K562 (cell line): Measurements from ENCODE around the gene HCRTR1. TPM values are rescaled to one million over a fixed set of nuclear protein-coding genes. Genes with fewer than 3 reads are reported as not detected.
A peak's percentile ranks its signal among the peaks of the same experiment; 100 is the strongest.

ENCODE experiments used
- DDX20 ChIP-seq: fragments of 450-650 bp; IDR thresholded peaks from 2 replicates; pipeline ENCODE4 v1.6.1; 2016; ENCODE audit warnings: missing genetic modification characterization, low read depth, mild to moderate bottlenecking, missing compliant biosample characterization, moderate library complexity
- ETV1 ChIP-seq: fragments of 450-650 bp; conservative IDR thresholded peaks from 2 replicates; pipeline ENCODE4 v1.6.1; 2016; ENCODE audit warnings: missing genetic modification characterization, control low read depth, low read depth, missing compliant biosample characterization
- FOXA3 ChIP-seq, 2 experiments: fragments of 450-650 bp in 1 of 2; sonication (generic) in 1 of 2; formaldehyde crosslinking; IDR thresholded peaks in 1 of 2; conservative IDR thresholded peaks in 1 of 2; 2 replicates each; pipeline versions ENCODE4 v1.4.0 to v1.8.0; 2020 to 2022; ENCODE audit warnings: mild to moderate bottlenecking in 2 of 2, missing genetic modification reagents in 1 of 2
- HDAC8 ChIP-seq: fragments of 450-650 bp; IDR thresholded peaks from 2 replicates; pipeline ENCODE4 v1.6.1; 2016; ENCODE audit warnings: mild to moderate bottlenecking, missing genetic modification characterization, moderate library complexity, missing compliant biosample characterization
- JUNB ChIP-seq: fragments of 450-650 bp; formaldehyde crosslinking; conservative IDR thresholded peaks from 2 replicates; pipeline ENCODE4 v1.4.0; 2020; ENCODE audit warnings: mild to moderate bottlenecking
- PRDM10 ChIP-seq: fragments of 450-650 bp; IDR thresholded peaks from 2 replicates; pipeline ENCODE4 v1.6.1; 2018; ENCODE audit not compliant: partially characterized antibody
- SIN3B ChIP-seq: fragments of 450-650 bp; IDR thresholded peaks from 2 replicates; pipeline ENCODE4 v1.6.1; 2017; ENCODE audit warnings: low read depth, mild to moderate bottlenecking, moderate library complexity
- STAT5A ChIP-seq: IDR thresholded peaks from 2 replicates; pipeline ENCODE4 v1.6.1; 2012; ENCODE audit warnings: low read length, inconsistent platforms, borderline replicate concordance
- ZBTB1 ChIP-seq: sonication (generic); formaldehyde crosslinking; IDR thresholded peaks from 2 replicates; pipeline ENCODE4 v1.8.1; 2023; ENCODE audit warnings: missing genetic modification reagents, low read depth, mild to moderate bottlenecking, borderline replicate concordance
- ZNF311 ChIP-seq: fragments of 250-450 bp; sonication (Bioruptor Pico); IDR thresholded peaks from 2 replicates; pipeline ENCODE4 v1.4.0; 2020; ENCODE audit warnings: mild to moderate bottlenecking, moderate library complexity
- ZNF431 ChIP-seq: sonication (generic); formaldehyde crosslinking; IDR thresholded peaks from 2 replicates; pipeline ENCODE4 v1.8.0; 2022; ENCODE audit warnings: mild to moderate bottlenecking, missing genetic modification reagents
- ZNF586 ChIP-seq: fragments of 450-650 bp; formaldehyde crosslinking; conservative IDR thresholded peaks from 2 replicates; pipeline ENCODE4 v1.4.0; 2020; ENCODE audit warnings: mild to moderate bottlenecking, moderate library complexity
- polyA plus RNA-seq, 8 experiments: library from polyadenylated mRNA; depleted of rRNA in 4 of 8; stranded (reverse) in 5 of 8; unstranded in 3 of 8; fragments of >200 nt; fragmentation: Nextera tagmentation in 2 of 8; fragmentation: Illumina TruSeq in 1 of 8; extraction: Ambion mirVana in 2 of 8; extraction: Trizol in 1 of 8; gene quantifications; 2 replicates each; pipeline versions ENCODE4 v1.2.1 to v1.2.3, GENCODE V29; 2011 to 2014; ENCODE audit warnings: inconsistent platforms in 1 of 8, missing spikeins in 1 of 8
- total RNA-seq, 7 experiments: library from RNA; depleted of rRNA in 6 of 7; stranded (reverse); fragments of >200 nt in 6 of 7; fragmentation: Illumina TruSeq in 2 of 7; extraction: Trizol in 2 of 7; gene quantifications; 2 replicates each; pipeline versions ENCODE4 v1.2.1 to v1.2.3, GENCODE V29; 2011 to 2021; ENCODE audit warnings: low replicate concordance in 1 of 7
- TF ChIP-seq, protein P1 (sequence below): fragments of 250-450 bp; sonication (Bioruptor Pico); IDR thresholded peaks from 2 replicates; pipeline ENCODE4 v1.4.0; 2020; ENCODE audit warnings: mild to moderate bottlenecking
- TF ChIP-seq, protein P2 (sequence below): fragments of 250-450 bp; sonication (Bioruptor Pico); IDR thresholded peaks from 2 replicates; pipeline ENCODE4 v1.8.0; 2022; ENCODE audit warnings: moderate library complexity, mild to moderate bottlenecking, inconsistent platforms
- TF ChIP-seq, protein P3 (sequence below), 3 experiments: fragments of 200-800 bp in 1 of 3; sonication (Bioruptor generic) in 1 of 3; sonication (generic) in 1 of 3; formaldehyde crosslinking in 1 of 3; IDR thresholded peaks; 2 replicates each; pipeline versions ENCODE4 v1.6.1 to v1.8.0; 2016 to 2022; ENCODE audit warnings: mild to moderate bottlenecking in 2 of 3, missing compliant biosample characterization in 2 of 3, missing genetic modification characterization in 2 of 3, missing genetic modification reagents in 1 of 3
- TF ChIP-seq, protein P4 (sequence below): fragments of 250-450 bp; sonication (Bioruptor Pico); IDR thresholded peaks from 2 replicates; pipeline ENCODE4 v1.4.0; 2020; ENCODE audit warnings: mild to moderate bottlenecking, moderate library complexity, borderline replicate concordance

HCRTR1 gene
- total and polyA plus RNA-seq, 9 of the 15 experiments (the other 6 are each of a cell fraction or from before 2014, with no cell fraction given), result not detected

- no peak for TF ChIP-seq PRDM10
- no peak for TF ChIP-seq ZNF311
- TF ChIP-seq, protein P1, sequence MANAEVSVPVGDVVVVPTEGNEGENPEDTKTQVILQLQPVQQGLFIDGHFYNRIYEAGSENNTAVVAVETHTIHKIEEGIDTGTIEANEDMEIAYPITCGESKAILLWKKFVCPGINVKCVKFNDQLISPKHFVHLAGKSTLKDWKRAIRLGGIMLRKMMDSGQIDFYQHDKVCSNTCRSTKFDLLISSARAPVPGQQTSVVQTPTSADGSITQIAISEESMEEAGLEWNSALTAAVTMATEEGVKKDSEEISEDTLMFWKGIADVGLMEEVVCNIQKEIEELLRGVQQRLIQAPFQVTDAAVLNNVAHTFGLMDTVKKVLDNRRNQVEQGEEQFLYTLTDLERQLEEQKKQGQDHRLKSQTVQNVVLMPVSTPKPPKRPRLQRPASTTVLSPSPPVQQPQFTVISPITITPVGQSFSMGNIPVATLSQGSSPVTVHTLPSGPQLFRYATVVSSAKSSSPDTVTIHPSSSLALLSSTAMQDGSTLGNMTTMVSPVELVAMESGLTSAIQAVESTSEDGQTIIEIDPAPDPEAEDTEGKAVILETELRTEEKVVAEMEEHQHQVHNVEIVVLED (CRISPR knock-in tag), result no peak
- TF ChIP-seq, protein P2, sequence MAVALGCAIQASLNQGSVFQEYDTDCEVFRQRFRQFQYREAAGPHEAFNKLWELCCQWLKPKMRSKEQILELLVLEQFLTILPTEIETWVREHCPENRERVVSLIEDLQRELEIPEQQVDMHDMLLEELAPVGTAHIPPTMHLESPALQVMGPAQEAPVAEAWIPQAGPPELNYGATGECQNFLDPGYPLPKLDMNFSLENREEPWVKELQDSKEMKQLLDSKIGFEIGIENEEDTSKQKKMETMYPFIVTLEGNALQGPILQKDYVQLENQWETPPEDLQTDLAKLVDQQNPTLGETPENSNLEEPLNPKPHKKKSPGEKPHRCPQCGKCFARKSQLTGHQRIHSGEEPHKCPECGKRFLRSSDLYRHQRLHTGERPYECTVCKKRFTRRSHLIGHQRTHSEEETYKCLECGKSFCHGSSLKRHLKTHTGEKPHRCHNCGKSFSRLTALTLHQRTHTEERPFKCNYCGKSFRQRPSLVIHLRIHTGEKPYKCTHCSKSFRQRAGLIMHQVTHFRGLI (CRISPR knock-in tag), result no peak
- TF ChIP-seq ZNF431 (CRISPR knock-in tag), result no peak
- peak; percentile 49; the same call in 1 of the 2 replicates for TF ChIP-seq STAT5A
- no peak for TF ChIP-seq DDX20
- no peak for TF ChIP-seq SIN3B
- TF ChIP-seq, protein P3, sequence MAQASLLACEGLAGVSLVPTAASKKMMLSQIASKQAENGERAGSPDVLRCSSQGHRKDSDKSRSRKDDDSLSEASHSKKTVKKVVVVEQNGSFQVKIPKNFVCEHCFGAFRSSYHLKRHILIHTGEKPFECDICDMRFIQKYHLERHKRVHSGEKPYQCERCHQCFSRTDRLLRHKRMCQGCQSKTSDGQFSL (CRISPR knock-in tag; IDR thresholded peaks at IDR 0.05), result no peak
- TF ChIP-seq, protein P3 (tag; IDR thresholded peaks at IDR 0.05), result no peak
- no peak for TF ChIP-seq ZNF586 (CRISPR knock-in tag)
- 0 out of 4 replicates have a peak, but pooled peaks of 1 of the 2 experiments have one; percentile 24 for TF ChIP-seq FOXA3 (CRISPR knock-in tag; conservative IDR thresholded peaks at IDR 0.05 in 1 of 2, IDR thresholded peaks at IDR 0.05 in 1 of 2)
- TF ChIP-seq, protein P4, sequence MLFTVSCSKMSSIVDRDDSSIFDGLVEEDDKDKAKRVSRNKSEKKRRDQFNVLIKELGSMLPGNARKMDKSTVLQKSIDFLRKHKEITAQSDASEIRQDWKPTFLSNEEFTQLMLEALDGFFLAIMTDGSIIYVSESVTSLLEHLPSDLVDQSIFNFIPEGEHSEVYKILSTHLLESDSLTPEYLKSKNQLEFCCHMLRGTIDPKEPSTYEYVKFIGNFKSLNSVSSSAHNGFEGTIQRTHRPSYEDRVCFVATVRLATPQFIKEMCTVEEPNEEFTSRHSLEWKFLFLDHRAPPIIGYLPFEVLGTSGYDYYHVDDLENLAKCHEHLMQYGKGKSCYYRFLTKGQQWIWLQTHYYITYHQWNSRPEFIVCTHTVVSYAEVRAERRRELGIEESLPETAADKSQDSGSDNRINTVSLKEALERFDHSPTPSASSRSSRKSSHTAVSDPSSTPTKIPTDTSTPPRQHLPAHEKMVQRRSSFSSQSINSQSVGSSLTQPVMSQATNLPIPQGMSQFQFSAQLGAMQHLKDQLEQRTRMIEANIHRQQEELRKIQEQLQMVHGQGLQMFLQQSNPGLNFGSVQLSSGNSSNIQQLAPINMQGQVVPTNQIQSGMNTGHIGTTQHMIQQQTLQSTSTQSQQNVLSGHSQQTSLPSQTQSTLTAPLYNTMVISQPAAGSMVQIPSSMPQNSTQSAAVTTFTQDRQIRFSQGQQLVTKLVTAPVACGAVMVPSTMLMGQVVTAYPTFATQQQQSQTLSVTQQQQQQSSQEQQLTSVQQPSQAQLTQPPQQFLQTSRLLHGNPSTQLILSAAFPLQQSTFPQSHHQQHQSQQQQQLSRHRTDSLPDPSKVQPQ (CRISPR knock-in tag), result no peak
- TF ChIP-seq ZBTB1, result no peak
- no peak for TF ChIP-seq HDAC8
- no peak for TF ChIP-seq JUNB (CRISPR knock-in tag)
- no peak for TF ChIP-seq ETV1
Observed at GRCh38 chr1:31574749-31575368, 42.6 kb upstream of the HCRTR1 start (continued).
